Keratinocyte (primary cell): ENCODE data around the gene DAPK2. TPM values are rescaled to one million over a fixed set of nuclear protein-coding genes. Genes with fewer than 3 reads are reported as not detected.

ENCODE experiments used
- DNase-seq: peaks from one replicate; pipeline ENCODE4 v3.0.0-alpha.2; 2011; ENCODE audit warnings: low read depth, missing footprints, low spot score
- FAIRE-seq: peaks from 2 replicates; lab custom pipeline; 2011; peaks lifted over from hg19 to GRCh38; lab: Jason Lieb, UNC
- H2AFZ ChIP-seq: 2 replicates; pipeline ENCODE4 v1.6.0; 2012; ENCODE audit warnings: low read length, control low read depth, inconsistent platforms; ENCODE audit not compliant: control insufficient read depth
- H3K27ac ChIP-seq: 2 replicates; pipeline ENCODE4 v1.5.1; 2011; ENCODE audit warnings: low read length; ENCODE audit not compliant: control insufficient read depth, insufficient read depth
- H3K27me3 ChIP-seq: 3 replicates; pipeline ENCODE4 v1.6.0; 2011; ENCODE audit warnings: low read length; ENCODE audit not compliant: control insufficient read depth, insufficient read depth; ENCODE audit errors: extremely low read depth
- H3K36me3 ChIP-seq, 2 experiments: 2 replicates in 1 of 2; 3 replicates in 1 of 2; pipeline ENCODE4 v1.5.1; 2011; ENCODE audit warnings: low read length in 2 of 2, mild to moderate bottlenecking in 1 of 2; ENCODE audit not compliant: control insufficient read depth in 2 of 2, insufficient read depth in 2 of 2; ENCODE audit errors: extremely low read depth in 1 of 2
- H3K4me1 ChIP-seq: 3 replicates; pipeline ENCODE4 v1.5.1; 2011; ENCODE audit warnings: low read length; ENCODE audit not compliant: control insufficient read depth, insufficient read depth; ENCODE audit errors: extremely low read depth
- H3K4me2 ChIP-seq: 3 replicates; pipeline ENCODE4 v1.6.0; 2011; ENCODE audit warnings: low read depth, low read length; ENCODE audit not compliant: control insufficient read depth, insufficient read depth; ENCODE audit errors: extremely low read depth
- H3K4me3 ChIP-seq, 3 experiments: fragments of 200-600 bp in 1 of 3; sonication (generic) in 1 of 3; 2 replicates in 2 of 3; 3 replicates in 1 of 3; pipeline ENCODE4 v1.5.1; 2011 to 2016; ENCODE audit warnings: low read length in 3 of 3, mild to moderate bottlenecking in 3 of 3, control low read depth in 2 of 3, inconsistent platforms in 1 of 3, low read depth in 1 of 3, mixed read lengths in 1 of 3, mixed run types in 1 of 3, moderate library complexity in 1 of 3; ENCODE audit not compliant: control insufficient read depth in 2 of 3, insufficient read depth in 2 of 3; ENCODE audit errors: extremely low read depth in 1 of 3
- H3K79me2 ChIP-seq: 2 replicates; pipeline ENCODE4 v1.6.0; 2012; ENCODE audit warnings: low read length; ENCODE audit not compliant: control insufficient read depth, insufficient read depth
- H3K9ac ChIP-seq: 3 replicates; pipeline ENCODE4 v1.6.0; 2011; ENCODE audit warnings: low read length; ENCODE audit not compliant: control insufficient read depth, insufficient read depth; ENCODE audit errors: extremely low read depth
- H3K9me1 ChIP-seq: 3 replicates; pipeline ENCODE4 v1.6.0; 2011; ENCODE audit warnings: low read length; ENCODE audit not compliant: control insufficient read depth, insufficient read depth; ENCODE audit errors: extremely low read depth
- H3K9me3 ChIP-seq: 2 replicates; pipeline ENCODE4 v1.5.1; 2012; ENCODE audit warnings: low read depth, low read length; ENCODE audit not compliant: control insufficient read depth
- H4K20me1 ChIP-seq: 3 replicates; pipeline ENCODE4 v1.6.0; 2011; ENCODE audit warnings: low read length; ENCODE audit not compliant: control insufficient read depth, insufficient read depth; ENCODE audit errors: extremely low read depth
- CTCF ChIP-seq, 3 experiments: IDR thresholded peaks in 1 of 3; conservative IDR thresholded peaks in 1 of 3; optimal IDR thresholded peaks in 1 of 3; 2 replicates in 2 of 3; 3 replicates in 1 of 3; pipeline versions ENCODE3 to v1.5.1; 2011; ENCODE audit warnings: low read length in 3 of 3, mild to moderate bottlenecking in 3 of 3, moderate library complexity in 2 of 3, control low read depth in 1 of 3, inconsistent platforms in 1 of 3; ENCODE audit not compliant: insufficient read depth in 2 of 3; ENCODE audit errors: extremely low read depth in 1 of 3
- EZH2 ChIP-seq: IDR thresholded peaks from one replicate; pipeline ENCODE4 v1.6.1; 2012; ENCODE audit warnings: inconsistent platforms, mild to moderate bottlenecking, low read length, moderate library complexity
- dilution Hi-C: fragments of 300-500 bp; cut with MboI; formaldehyde crosslinking; loops from one replicate; pipeline ENCODE4 v1.7.0; 2020; ENCODE audit warnings: low sequenced_read_pairs; ENCODE audit not compliant: extremely low pct_ligation_motif_present
- polyA plus RNA-seq, 5 experiments: library from polyadenylated mRNA; depleted of rRNA in 3 of 5; stranded (reverse) in 3 of 5; stranded (forward) in 1 of 5; unstranded in 1 of 5; fragments of >200 nt; gene quantifications; 1 replicate in 1 of 5; 2 replicates in 3 of 5; 3 replicates in 1 of 5; pipeline versions ENCODE4 v1.2.1 to v1.2.3, GENCODE V29; 2011 to 2012; ENCODE audit warnings: missing spikeins in 2 of 5, low read depth in 1 of 5, low replicate concordance in 1 of 5

The DAPK2 gene
- polyA plus RNA-seq, 1 donor (not counting 4 experiments of a cell fraction or from before 2014, with no cell fraction given) = 1.4 TPM

GRCh38 chr15:63946524-63947065, 99.7 kb downstream of the DAPK2 start:
- no peaks in the 10 kb centered on the region for H3K27me3 ChIP-seq
- DNase-seq (no peak), FAIRE-seq (no peak)
- H3K9me1 ChIP-seq = no peaks in the 10 kb centered on the region
- H3K4me2 ChIP-seq = no peak overlapping the region
- no peaks in the 10 kb centered on the region for H3K9me3 ChIP-seq
- no peak overlapping the region for H3K27ac ChIP-seq
- H3K9ac ChIP-seq = no peak overlapping the region
- no peak overlapping the region for H3K4me3 ChIP-seq
- no peaks in the 10 kb centered on the region for H4K20me1 ChIP-seq
- H3K79me2 ChIP-seq = no peaks in the 10 kb centered on the region
- dilution Hi-C loops = no loop called here
- H3K4me1 ChIP-seq = peaks cover 19% of the 10 kb centered on the region
- H2AFZ ChIP-seq = no peak overlapping the region
- H3K36me3 ChIP-seq = no peaks in the 10 kb centered on the region
- TF ChIP-seq CTCF (optimal IDR thresholded peaks at IDR 0.05 in 1 of 3, IDR thresholded peaks at IDR 0.05 in 1 of 3, conservative IDR thresholded peaks at IDR 0.05 in 1 of 3; ENCODE audit: extremely low read depth in 1 of 3, insufficient read depth in 2 of 3, low read length in 3 of 3) (no peak), EZH2 (no peak)

- DNase-seq (peak; percentile 56), FAIRE-seq (peak; percentile 82)
- H2AFZ ChIP-seq = peak overlapping the region; percentile 72
- H3K79me2 ChIP-seq = no peaks in the 10 kb centered on the region
- peak overlapping the region in 2 of 3 experiments; percentile 4 to 40 for H3K4me3 ChIP-seq
- dilution Hi-C loops = no loop called here
- peak overlapping the region; percentile 83 for H3K4me2 ChIP-seq
- no peaks in the 10 kb centered on the region for H3K9me3 ChIP-seq
- no peaks in the 10 kb centered on the region for H4K20me1 ChIP-seq
- H3K36me3 ChIP-seq = no peaks in the 10 kb centered on the region
- H3K9ac ChIP-seq = peak overlapping the region; percentile 13
- no peaks in the 10 kb centered on the region for H3K27me3 ChIP-seq
- H3K9me1 ChIP-seq = no peaks in the 10 kb centered on the region
- H3K4me1 ChIP-seq = peaks cover 15% of the 10 kb centered on the region
- TF ChIP-seq CTCF (optimal IDR thresholded peaks at IDR 0.05 in 1 of 3, IDR thresholded peaks at IDR 0.05 in 1 of 3, conservative IDR thresholded peaks at IDR 0.05 in 1 of 3; ENCODE audit: extremely low read depth in 1 of 3, insufficient read depth in 2 of 3, low read length in 3 of 3) (peak in 2 of 3 experiments; percentile 69 to 81), EZH2 (no peak)
- H3K27ac ChIP-seq = no peak overlapping the region
These were observed 100.4 kb downstream of the DAPK2 start for GRCh38 chr15:63945838-63946298.
